Activated B cell treated with CpG ODN at 0.5 μM for 24 hours (primary cell): ENCODE results near the gene STAC2. TPM values are rescaled to one million over a fixed set of nuclear protein-coding genes. Genes with fewer than 3 reads are reported as not detected.
"Not testable (repeated sequence)": the region's sequence is repeated elsewhere in the genome, so short reads cannot be mapped to it uniquely, and the experiment has no call there.

Source experiments
- ATAC-seq: fragments of 200-7000 bp; cut with Tn5 transposase; one replicate; pipeline ENCODE4 v1.10.0; 2021; ENCODE audit warnings: low read depth, mild to moderate bottlenecking, moderate library complexity
- CTCF ChIA-PET: fragments of 350-600 bp; sonication (Branson Sonifier 250); formaldehyde crosslinking; loops from one replicate; lab custom pipeline; 2021; ENCODE audit warnings: antibody characterized with exemption; lab: Charles Lee
- POLR2A ChIA-PET: fragments of 350-600 bp; sonication (Branson Sonifier 250); formaldehyde crosslinking; loops from one replicate; lab custom pipeline; 2021; ENCODE audit warnings: antibody characterized with exemption; lab: Charles Lee
- DNase-seq: peaks from one replicate; pipeline ENCODE4 v3.0.0; 2022
- H3K27ac Mint-ChIP-seq: one replicate; pipeline ENCODE4 v1.8.0; 2020; ENCODE audit warnings: mixed read lengths
- H3K27me3 Mint-ChIP-seq: one replicate; pipeline ENCODE4 v1.8.0; 2021; ENCODE audit warnings: mixed read lengths
- H3K36me3 Mint-ChIP-seq: one replicate; pipeline ENCODE4 v1.8.0; 2021; ENCODE audit warnings: low read depth, mixed read lengths
- H3K4me1 Mint-ChIP-seq: one replicate; pipeline ENCODE4 v1.8.0; 2021; ENCODE audit warnings: mixed read lengths
- H3K4me3 Mint-ChIP-seq: one replicate; pipeline ENCODE4 v1.8.0; 2020; ENCODE audit warnings: mild to moderate bottlenecking, mixed read lengths
- H3K9me3 Mint-ChIP-seq: one replicate; pipeline ENCODE4 v1.8.0; 2020; ENCODE audit warnings: mixed read lengths
- intact Hi-C: fragments of 100-400 bp; cut with micrococcal nuclease; formaldehyde crosslinking; loops from one replicate; pipeline ENCODE4 v1.15.1; 2024
- total RNA-seq: library from RNA; stranded (reverse); gene quantifications from 2 replicates; pipeline ENCODE4 v1.2.3, GENCODE V29; 2022
- TF ChIP-seq, protein P1 (sequence below): fragments of 200-600 bp; IDR thresholded peaks from one replicate; pipeline ENCODE4 v1.8.0; 2022; ENCODE audit warnings: antibody characterized with exemption, mild to moderate bottlenecking

Gene STAC2
- total RNA-seq, 1 donor from 2014 or later, result not detected

DNA sequence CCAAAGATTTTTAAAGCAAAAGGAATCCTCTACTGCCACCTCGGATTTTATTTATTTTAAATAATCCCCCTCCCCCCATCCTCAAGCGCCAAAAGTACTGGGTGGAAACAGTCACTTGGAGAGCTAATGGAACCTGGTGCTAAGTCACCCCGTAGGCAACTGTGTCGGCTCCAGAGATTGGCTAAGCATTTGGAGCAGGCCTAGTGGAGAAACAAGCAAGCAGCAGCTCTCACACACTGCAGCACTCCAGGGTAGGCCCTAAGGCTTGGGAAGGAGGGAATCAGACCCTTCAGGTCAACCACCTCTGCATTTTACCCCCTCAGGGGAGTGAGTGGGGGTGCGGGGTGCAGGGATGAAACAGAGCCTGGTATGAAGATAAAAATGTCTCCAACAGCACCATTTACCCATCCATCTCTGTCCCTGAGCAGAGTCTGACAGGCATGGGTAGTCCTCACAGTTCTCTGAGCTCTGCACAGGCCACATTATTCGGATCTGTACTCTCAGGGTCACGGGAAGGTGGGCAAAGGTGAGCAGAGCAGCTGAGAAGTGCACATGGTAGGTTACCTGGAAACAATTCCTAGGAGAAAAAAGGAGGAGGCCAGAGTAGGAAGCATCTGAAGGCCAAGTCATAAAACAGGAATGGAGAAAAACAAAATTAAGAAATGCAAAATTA lies 27.2 kb upstream of the STAC2 start:
- TF ChIP-seq, protein P1, sequence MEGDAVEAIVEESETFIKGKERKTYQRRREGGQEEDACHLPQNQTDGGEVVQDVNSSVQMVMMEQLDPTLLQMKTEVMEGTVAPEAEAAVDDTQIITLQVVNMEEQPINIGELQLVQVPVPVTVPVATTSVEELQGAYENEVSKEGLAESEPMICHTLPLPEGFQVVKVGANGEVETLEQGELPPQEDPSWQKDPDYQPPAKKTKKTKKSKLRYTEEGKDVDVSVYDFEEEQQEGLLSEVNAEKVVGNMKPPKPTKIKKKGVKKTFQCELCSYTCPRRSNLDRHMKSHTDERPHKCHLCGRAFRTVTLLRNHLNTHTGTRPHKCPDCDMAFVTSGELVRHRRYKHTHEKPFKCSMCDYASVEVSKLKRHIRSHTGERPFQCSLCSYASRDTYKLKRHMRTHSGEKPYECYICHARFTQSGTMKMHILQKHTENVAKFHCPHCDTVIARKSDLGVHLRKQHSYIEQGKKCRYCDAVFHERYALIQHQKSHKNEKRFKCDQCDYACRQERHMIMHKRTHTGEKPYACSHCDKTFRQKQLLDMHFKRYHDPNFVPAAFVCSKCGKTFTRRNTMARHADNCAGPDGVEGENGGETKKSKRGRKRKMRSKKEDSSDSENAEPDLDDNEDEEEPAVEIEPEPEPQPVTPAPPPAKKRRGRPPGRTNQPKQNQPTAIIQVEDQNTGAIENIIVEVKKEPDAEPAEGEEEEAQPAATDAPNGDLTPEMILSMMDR, result no peak
- Mint-ChIP-seq H3K4me1 (no peaks in the 10 kb centered on the region), H3K4me3 (no peak overlapping the region), H3K9me3 (no peaks in the 10 kb centered on the region), H3K36me3 (peaks cover 34% of the 10 kb centered on the region), H3K27me3 (no peaks in the 10 kb centered on the region), H3K27ac (no peak overlapping the region)
- CTCF ChIA-PET, result interaction anchor here (1.7 kb wide), 1 partner anchor 21 kb away, joined by 6 read pairs; no protein-coding TSS in a partner anchor
- no peak for DNase-seq
- intact Hi-C loops, result no loop called here
- no peak for ATAC-seq
- POLR2A ChIA-PET, result interaction anchor here (0.9 kb wide), 1 partner anchor 53 kb away, joined by 5 read pairs; the partner anchor contains the start of gene RPL19

DNA sequence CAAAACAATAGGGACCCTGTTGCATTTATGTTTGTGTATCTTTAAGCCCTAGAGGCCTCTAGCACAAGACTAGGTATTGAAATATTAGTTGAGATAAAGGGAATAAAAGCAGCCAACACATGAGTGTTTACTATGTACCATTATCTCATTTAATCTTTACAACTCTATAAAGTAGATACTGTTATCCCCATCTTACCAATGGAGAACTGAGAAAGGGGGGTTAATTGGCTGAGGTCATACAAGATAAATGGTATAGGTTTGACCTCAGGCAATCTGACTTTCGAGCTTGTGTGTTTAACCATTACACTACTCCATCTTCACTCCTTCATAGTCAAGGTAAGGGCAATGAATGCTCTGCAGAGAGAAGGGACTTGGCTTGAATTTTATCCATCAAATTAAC lies 26.3 kb upstream of the STAC2 start:
- no peak overlapping the region for H3K27ac Mint-ChIP-seq
- peaks cover 25% of the 10 kb centered on the region for H3K36me3 Mint-ChIP-seq
- DNase-seq (no peak), ATAC-seq (no peak)
- ChIA-PET POLR2A (interaction anchor here (0.9 kb wide), 1 partner anchor 52 kb away, joined by 5 read pairs; the partner anchor contains the start of gene RPL19), CTCF (interaction anchor here (1.7 kb wide), 1 partner anchor 20 kb away, joined by 6 read pairs; no protein-coding TSS in a partner anchor)
- no peak overlapping the region for H3K4me3 Mint-ChIP-seq
- TF ChIP-seq, protein P1, result no peak
- intact Hi-C loops, result no loop called here
- H3K9me3 Mint-ChIP-seq, result no peaks in the 10 kb centered on the region
- no peaks in the 10 kb centered on the region for H3K4me1 Mint-ChIP-seq
- H3K27me3 Mint-ChIP-seq, result no peaks in the 10 kb centered on the region

DNA sequence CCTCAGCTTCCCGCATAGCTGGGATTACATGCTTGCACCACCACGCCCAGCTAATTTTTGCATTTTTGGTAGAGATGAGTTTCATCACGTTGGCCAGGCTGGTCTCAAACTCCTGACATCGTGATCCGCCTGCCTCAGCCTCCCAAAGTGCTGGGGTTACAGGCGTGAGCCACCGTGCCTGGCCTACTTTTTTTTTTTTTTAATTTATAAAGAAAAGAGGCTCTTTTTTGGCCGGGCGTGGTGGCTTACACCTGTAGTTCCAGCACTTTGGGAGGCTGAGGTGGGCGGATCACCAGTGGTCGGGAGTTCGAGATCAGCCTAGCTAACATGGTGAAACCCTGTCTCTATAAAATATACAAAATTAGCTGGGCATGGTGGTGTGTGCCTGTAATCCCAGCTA lies 24.3 kb upstream of the STAC2 start:
- H3K27me3 Mint-ChIP-seq, H3K9me3 Mint-ChIP-seq, intact Hi-C loops, H3K27ac Mint-ChIP-seq, ATAC-seq, H3K4me1 Mint-ChIP-seq, H3K4me3 Mint-ChIP-seq, DNase-seq: not testable (repeated sequence)
- H3K36me3 Mint-ChIP-seq, result peaks cover 24% of the 10 kb centered on the region
- ChIA-PET CTCF (interaction anchor here (1.1 kb wide), 1 partner anchor 50 kb away, joined by 3 read pairs; the partner anchor contains the start of gene RPL19), POLR2A (interaction anchor here (0.7 to 1.2 kb wide), 3 partner anchors 44 to 490 kb away, joined by 3 to 5 read pairs (median 4); no protein-coding TSS in a partner anchor)

DNA sequence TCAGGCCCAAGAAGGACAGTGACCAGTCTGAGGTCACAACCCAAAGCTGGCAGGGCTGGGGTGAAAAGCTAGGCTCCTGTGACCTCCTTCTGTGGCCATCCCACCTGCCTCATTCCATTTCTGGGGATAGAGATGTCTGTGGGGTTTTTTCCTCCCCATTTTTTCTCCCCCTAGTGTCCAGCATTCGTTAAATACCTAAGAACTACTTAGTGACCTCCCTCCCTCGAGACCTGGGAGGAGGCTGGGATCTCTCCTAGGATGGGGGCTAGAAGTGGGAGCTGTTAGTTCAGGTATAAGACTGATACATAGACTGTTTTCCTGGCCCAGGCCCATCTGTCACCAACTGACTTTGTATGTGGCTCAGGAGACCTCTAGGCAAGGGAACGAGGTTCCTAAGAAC lies 20.5 kb upstream of the STAC2 start:
- ATAC-seq, result no peak

More for the DNA sequence above, 20.5 kb upstream of the STAC2 start:
- Mint-ChIP-seq H3K9me3 (no peaks in the 10 kb centered on the region), H3K27ac (no peak overlapping the region), H3K4me3 (no peak overlapping the region), H3K27me3 (peaks cover 3% of the 10 kb centered on the region), H3K36me3 (no peaks in the 10 kb centered on the region), H3K4me1 (peaks cover 19% of the 10 kb centered on the region)
- no peak for DNase-seq
- intact Hi-C loops, result no loop called here
- ChIA-PET CTCF (interaction anchor here (3.4 to 6.0 kb wide), 2 partner anchors 40 to 264 kb away, joined by 38 to 177 read pairs; no protein-coding TSS in a partner anchor), POLR2A (interaction anchor here (3.7 kb wide), 1 partner anchor 41 kb away, joined by 59 read pairs; no protein-coding TSS in a partner anchor)
- TF ChIP-seq, protein P1, result no peak
